ACC112 (cell line): Measurements from ENCODE around the gene FANCC.

Experiments
- H2AFZ ChIP-seq: fragments of 200-600 bp; sonication (generic); one replicate; pipeline ENCODE4 v1.6.0; 2017; ENCODE audit warnings: antibody characterized with exemption, low read length; ENCODE audit not compliant: unreplicated experiment
- H3K27ac ChIP-seq: fragments of 200-600 bp; sonication (generic); 2 replicates; pipeline ENCODE4 v1.5.1; 2014; ENCODE audit warnings: low read depth, mild to moderate bottlenecking, antibody characterized with exemption, low read length, moderate library complexity
- H3K27me3 ChIP-seq: fragments of 200-600 bp; sonication (generic); 2 replicates; pipeline ENCODE4 v1.6.1; 2014; ENCODE audit warnings: mild to moderate bottlenecking, antibody characterized with exemption, low read length, moderate library complexity, mixed read lengths; ENCODE audit not compliant: insufficient read depth
- H3K36me3 ChIP-seq: fragments of 200-600 bp; sonication (generic); 2 replicates; pipeline ENCODE4 v1.6.1; 2016; ENCODE audit warnings: mild to moderate bottlenecking, antibody characterized with exemption, low read length, moderate library complexity, mixed read lengths; ENCODE audit not compliant: insufficient read depth
- H3K4me1 ChIP-seq: fragments of 200-600 bp; sonication (generic); one replicate; pipeline ENCODE4 v1.6.1; 2016; ENCODE audit warnings: low read length, mixed read lengths; ENCODE audit not compliant: insufficient read depth, unreplicated experiment, control insufficient read depth
- H3K4me3 ChIP-seq: fragments of 200-600 bp; sonication (generic); 2 replicates; pipeline ENCODE4 v1.5.1; 2014; ENCODE audit warnings: mild to moderate bottlenecking, low read depth, low read length
- H3K79me2 ChIP-seq: fragments of 200-600 bp; sonication (generic); one replicate; pipeline ENCODE4 v1.6.0; 2016; ENCODE audit warnings: low read length; ENCODE audit not compliant: control insufficient read depth, unreplicated experiment, insufficient read depth

Gene FANCC

GRCh38 chr9:95143591-95144561 is 173.6 kb downstream of the FANCC start:
- H3K4me3 ChIP-seq = no peak overlapping the region
- no peaks in the 10 kb centered on the region for H3K79me2 ChIP-seq
- H3K27me3 ChIP-seq = no peaks in the 10 kb centered on the region
- no peak overlapping the region for H2AFZ ChIP-seq
- no peak overlapping the region for H3K27ac ChIP-seq
- peaks cover 25% of the 10 kb centered on the region for H3K4me1 ChIP-seq
- H3K36me3 ChIP-seq = no peaks in the 10 kb centered on the region

GRCh38 chr9:95142728-95143127 is 174.8 kb downstream of the FANCC start:
- H3K4me3 ChIP-seq = no peak overlapping the region
- no peaks in the 10 kb centered on the region for H3K79me2 ChIP-seq
- H3K27me3 ChIP-seq = no peaks in the 10 kb centered on the region
- no peak overlapping the region for H3K27ac ChIP-seq
- H2AFZ ChIP-seq = no peak overlapping the region
- H3K4me1 ChIP-seq = peaks cover 21% of the 10 kb centered on the region
- H3K36me3 ChIP-seq = no peaks in the 10 kb centered on the region

- H2AFZ ChIP-seq = no peak overlapping the region
- H3K36me3 ChIP-seq = no peaks in the 10 kb centered on the region
- H3K27me3 ChIP-seq = no peaks in the 10 kb centered on the region
- no peak overlapping the region for H3K4me3 ChIP-seq
- H3K79me2 ChIP-seq = no peaks in the 10 kb centered on the region
- H3K27ac ChIP-seq = no peak overlapping the region
- peaks cover 18% of the 10 kb centered on the region for H3K4me1 ChIP-seq
Measured at GRCh38 chr9:95142315-95142714, 175.2 kb downstream of the FANCC start.

GRCh38 chr9:95140821-95141220 is 176.7 kb downstream of the FANCC start:
- Histone ChIP-seq H3K36me3 (no peaks in the 10 kb centered on the region), H3K4me3 (no peak overlapping the region), H2AFZ (no peak overlapping the region), H3K4me1 (peaks cover 15% of the 10 kb centered on the region), H3K27ac (no peak overlapping the region), H3K79me2 (no peaks in the 10 kb centered on the region), H3K27me3 (no peaks in the 10 kb centered on the region)

- H3K27ac ChIP-seq = no peak overlapping the region
- H2AFZ ChIP-seq = no peak overlapping the region
Measured at GRCh38 chr9:95139126-95139525, 178.4 kb downstream of the FANCC start.

GRCh38 chr9:95138474-95138873 is 179.0 kb downstream of the FANCC start:
- Histone ChIP-seq H3K4me1 (peaks cover 8% of the 10 kb centered on the region), H3K4me3 (no peak overlapping the region), H3K79me2 (no peaks in the 10 kb centered on the region), H2AFZ (no peak overlapping the region), H3K27me3 (no peaks in the 10 kb centered on the region), H3K27ac (no peak overlapping the region), H3K36me3 (no peaks in the 10 kb centered on the region)

More at GRCh38 chr9:95139126-95139525, 178.4 kb downstream of the FANCC start:
- no peak overlapping the region for H3K4me3 ChIP-seq
- H3K4me1 ChIP-seq = peaks cover 14% of the 10 kb centered on the region
- H3K27me3 ChIP-seq = no peaks in the 10 kb centered on the region
- no peaks in the 10 kb centered on the region for H3K36me3 ChIP-seq
- no peaks in the 10 kb centered on the region for H3K79me2 ChIP-seq

GRCh38 chr9:95137587-95138145 is 179.8 kb downstream of the FANCC start:
- Histone ChIP-seq H2AFZ (no peak overlapping the region), H3K79me2 (no peaks in the 10 kb centered on the region), H3K4me1 (peaks cover 8% of the 10 kb centered on the region), H3K27me3 (no peaks in the 10 kb centered on the region), H3K36me3 (no peaks in the 10 kb centered on the region), H3K4me3 (no peak overlapping the region), H3K27ac (no peak overlapping the region)

GRCh38 chr9:95135756-95136155 is 181.8 kb downstream of the FANCC start:
- Histone ChIP-seq H3K36me3 (no peaks in the 10 kb centered on the region), H3K4me3 (no peak overlapping the region), H3K27ac (no peak overlapping the region), H3K79me2 (no peaks in the 10 kb centered on the region), H3K4me1 (peaks cover 4% of the 10 kb centered on the region), H2AFZ (no peak overlapping the region), H3K27me3 (no peaks in the 10 kb centered on the region)

- Histone ChIP-seq H2AFZ (no peak overlapping the region), H3K36me3 (no peaks in the 10 kb centered on the region), H3K27me3 (no peaks in the 10 kb centered on the region), H3K4me3 (no peak overlapping the region), H3K27ac (no peak overlapping the region), H3K79me2 (no peaks in the 10 kb centered on the region), H3K4me1 (no peaks in the 10 kb centered on the region)
Measured at GRCh38 chr9:95134457-95134881, 183.0 kb downstream of the FANCC start.

- Histone ChIP-seq H2AFZ (no peak overlapping the region), H3K79me2 (no peaks in the 10 kb centered on the region), H3K27ac (no peak overlapping the region), H3K4me1 (no peaks in the 10 kb centered on the region), H3K27me3 (no peaks in the 10 kb centered on the region), H3K36me3 (no peaks in the 10 kb centered on the region), H3K4me3 (no peak overlapping the region)
Measured at GRCh38 chr9:95133325-95133705, 184.2 kb downstream of the FANCC start.
